ENCODE results near the gene POLK. TPM values are rescaled to one million over a fixed set of nuclear protein-coding genes. Genes with fewer than 3 reads are reported as not detected.
A peak's percentile ranks its signal among the peaks of the same experiment; 100 is the strongest.
"Not testable (repeated sequence)": the region's sequence is repeated elsewhere in the genome, so short reads cannot be mapped to it uniquely, and the experiment has no call there.

Gene POLK
- total RNA-seq, 1 donor from 2014 or later, result 33.5 TPM

- DNase-seq (ENCODE audit: low spot score), result no peak
These were observed 1.3 kb upstream of the POLK start for GRCh38 chr5:75510417-75510835.

GRCh38 chr5:75510836-75511434 lies 756 bp upstream of the POLK start:
- DNase-seq (ENCODE audit: low spot score), result peak; percentile 45

GRCh38 chr5:75512383-75513074 lies 838 bp downstream of the POLK start:
- DNase-seq (ENCODE audit: low spot score), result no peak

GRCh38 chr5:75513841-75514240 lies 2.1 kb downstream of the POLK start:
- no peak for DNase-seq (ENCODE audit: low spot score)

GRCh38 chr5:75514323-75514722 lies 2.6 kb downstream of the POLK start:
- no peak for DNase-seq (ENCODE audit: low spot score)

GRCh38 chr5:75519761-75520160 lies 8.1 kb downstream of the POLK start:
- no peak for DNase-seq (ENCODE audit: low spot score)

GRCh38 chr5:75521195-75521594 lies 9.5 kb downstream of the POLK start:
- no peak for DNase-seq (ENCODE audit: low spot score)

GRCh38 chr5:75522025-75522424 lies 10.3 kb downstream of the POLK start:
- DNase-seq (ENCODE audit: low spot score), result no peak

GRCh38 chr5:75522542-75522941 lies 10.9 kb downstream of the POLK start:
- DNase-seq (ENCODE audit: low spot score), result no peak

GRCh38 chr5:75523275-75523674 lies 11.6 kb downstream of the POLK start:
- DNase-seq (ENCODE audit: low spot score), result no peak

GRCh38 chr5:75524071-75524470 lies 12.4 kb downstream of the POLK start:
- no peak for DNase-seq (ENCODE audit: low spot score)

GRCh38 chr5:75524591-75524990 lies 12.9 kb downstream of the POLK start:
- DNase-seq (ENCODE audit: low spot score), result no peak

GRCh38 chr5:75525344-75525743 lies 13.7 kb downstream of the POLK start:
- no peak for DNase-seq (ENCODE audit: low spot score)

- DNase-seq (ENCODE audit: low spot score), result no peak
These were observed 14.4 kb downstream of the POLK start for GRCh38 chr5:75526070-75526469.

GRCh38 chr5:75529185-75529584 lies 17.5 kb downstream of the POLK start:
- DNase-seq (ENCODE audit: low spot score), result no peak

- no peak for DNase-seq (ENCODE audit: low spot score)
These were observed 20.5 kb downstream of the POLK start for GRCh38 chr5:75532190-75532589.

GRCh38 chr5:75533716-75534115 lies 22.0 kb downstream of the POLK start:
- not testable (repeated sequence) for DNase-seq (ENCODE audit: low spot score)

- DNase-seq (ENCODE audit: low spot score), result no peak
These were observed 23.0 kb downstream of the POLK start for GRCh38 chr5:75534734-75535133.

- no peak for DNase-seq (ENCODE audit: low spot score)
These were observed 24.5 kb downstream of the POLK start for GRCh38 chr5:75536147-75536546.

GRCh38 chr5:75536694-75537360 lies 25.1 kb downstream of the POLK start:
- DNase-seq (ENCODE audit: low spot score), result no peak

GRCh38 chr5:75538211-75538610 lies 26.5 kb downstream of the POLK start:
- DNase-seq (ENCODE audit: low spot score), result no peak

GRCh38 chr5:75545131-75545530 lies 33.4 kb downstream of the POLK start:
- no peak for DNase-seq (ENCODE audit: low spot score)

GRCh38 chr5:75546830-75547229 lies 35.1 kb downstream of the POLK start:
- DNase-seq (ENCODE audit: low spot score), result no peak

Measured in mucosa of gallbladder (tissue), 1 donor.